PC-3 (cell line): ENCODE results near the gene ANKS4B. TPM values are rescaled to one million over a fixed set of nuclear protein-coding genes. Genes with fewer than 3 reads are reported as not detected.

Source experiments
- ATAC-seq: fragments of 200-7000 bp; cut with Tn5 transposase; 2 replicates; pipeline ENCODE4 v1.9.1; 2020; ENCODE audit warnings: mild to moderate bottlenecking, moderate library complexity
- BruUV-seq: library from RNA; stranded (reverse); fragments of 400-500 nt; replicated peaks from 2 replicates; lab custom pipeline; 2021; lab: Mats Ljungman, UMichigan
- CTCF ChIA-PET: fragments of 300-600 bp; sonication (Branson Sonifier 250); formaldehyde crosslinking; loops from one replicate; lab custom pipeline; 2022; ENCODE audit warnings: antibody characterized with exemption; lab: Charles Lee
- POLR2A ChIA-PET: fragments of 300-600 bp; sonication (Branson Sonifier 250); formaldehyde crosslinking; loops from one replicate; lab custom pipeline; 2022; ENCODE audit warnings: antibody characterized with exemption; ENCODE audit not compliant: unreplicated experiment; lab: Charles Lee
- DNase-seq: peaks from one replicate; pipeline ENCODE4 v3.0.0-alpha.2; 2015
- H2AFZ ChIP-seq: fragments of 300-600 bp; sonication (generic); 2 replicates; pipeline ENCODE4 v1.6.0; 2016; ENCODE audit warnings: antibody characterized with exemption, low read length
- H3F3A ChIP-seq: fragments of 300-600 bp; sonication (generic); one replicate; pipeline ENCODE4 v1.6.0; 2017; ENCODE audit warnings: antibody characterized with exemption, low read length, control low read depth, mild to moderate bottlenecking; ENCODE audit not compliant: unreplicated experiment
- H3K27ac ChIP-seq: fragments of 300-600 bp; sonication (generic); 2 replicates; pipeline ENCODE4 v1.5.1; 2016; ENCODE audit warnings: mild to moderate bottlenecking, low read length
- H3K27me3 ChIP-seq: fragments of 300-600 bp; sonication (generic); 2 replicates; pipeline ENCODE4 v1.6.1; 2016; ENCODE audit warnings: low read length, mixed read lengths
- H3K36me3 ChIP-seq: fragments of 300-600 bp; sonication (generic); 2 replicates; pipeline ENCODE4 v1.6.1; 2016; ENCODE audit warnings: low read depth, mixed run types, low read length, mixed read lengths
- H3K4me1 ChIP-seq: fragments of 300-600 bp; sonication (generic); 2 replicates; pipeline ENCODE4 v1.5.1; 2016; ENCODE audit warnings: low read length; ENCODE audit not compliant: insufficient read depth
- H3K4me2 ChIP-seq: fragments of 300-600 bp; sonication (generic); 2 replicates; pipeline ENCODE4 v1.6.0; 2016; ENCODE audit warnings: low read length
- H3K4me3 ChIP-seq: fragments of 300-600 bp; sonication (generic); 2 replicates; pipeline ENCODE4 v1.5.1; 2016; ENCODE audit warnings: mild to moderate bottlenecking, low read length, mixed read lengths
- H3K79me2 ChIP-seq: fragments of 300-600 bp; sonication (generic); 2 replicates; pipeline ENCODE4 v1.6.1; 2017; ENCODE audit warnings: low read length, mixed read lengths
- H3K9ac ChIP-seq: fragments of 300-600 bp; sonication (generic); 2 replicates; pipeline ENCODE4 v1.6.0; 2016; ENCODE audit warnings: mild to moderate bottlenecking, low read length
- H3K9me2 ChIP-seq: fragments of 300-600 bp; sonication (generic); replicated peaks from 2 replicates; pipeline ENCODE4 v1.6.1; 2016; ENCODE audit warnings: mixed run types, low read length, mixed read lengths
- H3K9me3 ChIP-seq: fragments of 300-600 bp; sonication (generic); 2 replicates; pipeline ENCODE4 v1.6.1; 2016; ENCODE audit warnings: low read length, mixed read lengths
- H4K20me1 ChIP-seq: fragments of 300-600 bp; sonication (generic); 2 replicates; pipeline ENCODE4 v1.6.1; 2016; ENCODE audit warnings: low read length, mixed read lengths
- EZH2 ChIP-seq: fragments of 300-600 bp; sonication (generic); IDR thresholded peaks from one replicate; pipeline ENCODE4 v1.6.1; 2017; ENCODE audit warnings: antibody characterized with exemption, mild to moderate bottlenecking, low read length; ENCODE audit not compliant: unreplicated experiment
- EZH2phosphoT487 ChIP-seq: fragments of 300-600 bp; sonication (generic); IDR thresholded peaks from 2 replicates; pipeline ENCODE4 v1.6.1; 2018; ENCODE audit warnings: mild to moderate bottlenecking, antibody characterized with exemption, low read length, borderline replicate concordance
- intact Hi-C: fragments of 100-400 bp; cut with micrococcal nuclease; formaldehyde crosslinking; loops from 2 replicates; pipeline ENCODE4 v1.9.0; 2023
- total RNA-seq: library from RNA; depleted of rRNA; stranded (reverse); fragments of >200 nt; gene quantifications from 2 replicates; pipeline ENCODE4 v1.2.3, GENCODE V29; 2014
- TF ChIP-seq, protein P1 (sequence below): fragments of 300-600 bp; sonication (generic); conservative IDR thresholded peaks from 2 replicates; pipeline ENCODE4 v1.5.1; 2017; ENCODE audit warnings: antibody characterized with exemption, low read depth, mild to moderate bottlenecking, low read length

The ANKS4B gene
- total RNA-seq, 1 experiment from 2014 or later, result not detected

DNA sequence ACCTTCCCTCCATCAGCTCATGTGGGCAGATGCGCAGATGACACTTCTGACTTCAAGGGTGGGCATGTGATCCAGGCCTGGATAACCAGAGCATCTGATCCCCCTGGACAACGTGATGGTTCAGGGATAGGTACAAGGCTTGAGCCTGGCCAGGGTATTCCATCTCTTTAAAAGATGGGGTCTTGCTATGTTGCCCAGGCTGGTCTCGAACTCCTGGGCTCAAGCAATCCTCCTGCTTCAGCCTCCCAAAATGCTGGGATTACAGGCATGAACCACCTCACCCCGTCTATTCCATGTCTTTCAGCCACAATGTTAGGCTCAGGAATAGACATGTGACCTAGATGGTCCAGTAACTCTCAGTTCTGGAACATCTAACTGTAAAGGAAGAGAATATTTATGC is 23.8 kb downstream of the ANKS4B start:
- H3K9me2 ChIP-seq, result no peaks in the 10 kb centered on the region
- no peaks in the 10 kb centered on the region for H3K9me3 ChIP-seq
- no peaks in the 10 kb centered on the region for H3K36me3 ChIP-seq
- H3K9ac ChIP-seq, result no peak overlapping the region
- no peaks in the 10 kb centered on the region for H3K79me2 ChIP-seq
- TF ChIP-seq EZH2phosphoT487, result no peak
- TF ChIP-seq, protein P1, sequence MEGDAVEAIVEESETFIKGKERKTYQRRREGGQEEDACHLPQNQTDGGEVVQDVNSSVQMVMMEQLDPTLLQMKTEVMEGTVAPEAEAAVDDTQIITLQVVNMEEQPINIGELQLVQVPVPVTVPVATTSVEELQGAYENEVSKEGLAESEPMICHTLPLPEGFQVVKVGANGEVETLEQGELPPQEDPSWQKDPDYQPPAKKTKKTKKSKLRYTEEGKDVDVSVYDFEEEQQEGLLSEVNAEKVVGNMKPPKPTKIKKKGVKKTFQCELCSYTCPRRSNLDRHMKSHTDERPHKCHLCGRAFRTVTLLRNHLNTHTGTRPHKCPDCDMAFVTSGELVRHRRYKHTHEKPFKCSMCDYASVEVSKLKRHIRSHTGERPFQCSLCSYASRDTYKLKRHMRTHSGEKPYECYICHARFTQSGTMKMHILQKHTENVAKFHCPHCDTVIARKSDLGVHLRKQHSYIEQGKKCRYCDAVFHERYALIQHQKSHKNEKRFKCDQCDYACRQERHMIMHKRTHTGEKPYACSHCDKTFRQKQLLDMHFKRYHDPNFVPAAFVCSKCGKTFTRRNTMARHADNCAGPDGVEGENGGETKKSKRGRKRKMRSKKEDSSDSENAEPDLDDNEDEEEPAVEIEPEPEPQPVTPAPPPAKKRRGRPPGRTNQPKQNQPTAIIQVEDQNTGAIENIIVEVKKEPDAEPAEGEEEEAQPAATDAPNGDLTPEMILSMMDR, result no peak
- no peak for TF ChIP-seq EZH2
- no peak overlapping the region for H2AFZ ChIP-seq
- no peak overlapping the region for H3K4me2 ChIP-seq
- no peaks in the 10 kb centered on the region for H3F3A ChIP-seq
- POLR2A ChIA-PET, result no interaction called here
- H3K4me3 ChIP-seq, result no peak overlapping the region
- no TSS peak for BruUV-seq
- H3K4me1 ChIP-seq, result peaks cover 7% of the 10 kb centered on the region; the same call in 1 of the 2 replicates
- H3K27ac ChIP-seq, result no peak overlapping the region
- CTCF ChIA-PET, result no interaction called here
- H4K20me1 ChIP-seq, result no peaks in the 10 kb centered on the region
- 0 out of 2 replicates have a peak, but pooled peaks cover 3% of the 10 kb centered on the region for H3K27me3 ChIP-seq
- intact Hi-C loops, result no loop called here
- no peak for DNase-seq
- no peak for ATAC-seq

DNA sequence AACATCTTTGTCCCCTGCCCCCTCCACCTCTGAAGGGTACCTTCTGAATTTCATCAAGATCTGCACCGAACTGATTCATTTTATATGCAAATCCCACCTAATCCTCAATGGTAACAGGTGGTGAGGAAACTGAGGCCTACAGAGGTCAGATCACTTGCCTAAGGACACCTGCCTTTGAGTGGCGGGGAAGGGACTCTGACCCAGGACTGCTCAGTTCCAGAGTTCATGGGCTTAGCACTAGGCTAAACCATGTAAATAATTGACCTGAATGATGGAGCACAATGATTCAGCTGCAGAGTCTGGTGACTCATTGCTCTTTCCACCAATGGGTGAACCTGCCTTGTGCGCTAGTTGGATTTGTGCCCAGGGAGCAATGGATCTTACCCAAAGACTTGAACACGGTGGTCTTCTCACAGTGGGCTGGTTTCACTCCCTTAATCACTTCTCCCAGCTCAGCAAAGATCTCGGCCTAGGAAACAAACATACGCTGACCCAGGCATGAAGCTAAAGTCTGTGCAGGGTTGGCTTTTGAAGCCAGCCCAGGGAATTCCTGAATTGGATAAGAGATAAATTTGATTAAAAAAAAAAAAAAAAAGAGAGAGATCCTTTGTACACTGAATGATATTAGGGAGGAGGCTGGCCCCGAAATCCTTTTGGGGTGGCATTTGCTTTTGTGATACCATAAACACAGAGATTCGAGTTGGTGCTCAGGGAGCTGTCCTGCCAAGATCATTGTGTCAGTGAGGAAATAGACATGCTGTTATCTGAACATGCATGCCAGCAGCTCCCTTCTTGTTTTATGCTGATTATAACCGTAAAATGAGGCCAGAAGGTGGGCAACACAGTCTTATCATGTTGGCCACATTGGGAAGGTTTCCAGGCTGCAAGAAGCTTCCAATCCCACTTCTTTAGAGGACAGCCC is 27.6 kb downstream of the ANKS4B start:
- H4K20me1 ChIP-seq, result no peaks in the 10 kb centered on the region
- no peaks in the 10 kb centered on the region for H3K27me3 ChIP-seq
- no peak overlapping the region for H2AFZ ChIP-seq
- H3K4me3 ChIP-seq, result no peak overlapping the region
- H3K9ac ChIP-seq, result no peak overlapping the region
- BruUV-seq, result no TSS peak
- H3K9me2 ChIP-seq, result no peaks in the 10 kb centered on the region
- ATAC-seq (peak; percentile 62; the same call in 1 of the 2 replicates), DNase-seq (peak; percentile 64)
- POLR2A ChIA-PET, result no interaction called here
- H3K27ac ChIP-seq, result no peak overlapping the region
- intact Hi-C loops, result no loop called here
- no peaks in the 10 kb centered on the region for H3K36me3 ChIP-seq
- peaks cover 7% of the 10 kb centered on the region; the same call in 1 of the 2 replicates for H3K4me1 ChIP-seq
- CTCF ChIA-PET, result no interaction called here
- H3K9me3 ChIP-seq, result no peaks in the 10 kb centered on the region
- H3F3A ChIP-seq, result no peaks in the 10 kb centered on the region
- TF ChIP-seq EZH2phosphoT487 (no peak), EZH2 (no peak)
- TF ChIP-seq, protein P1, result no peak
- no peaks in the 10 kb centered on the region for H3K79me2 ChIP-seq
- H3K4me2 ChIP-seq, result no peak overlapping the region
